IMR-90 (cell line): ENCODE measurements around the gene CRYGS. TPM values are rescaled to one million over a fixed set of nuclear protein-coding genes. Genes with fewer than 3 reads are reported as not detected.

Experiments
- ATAC-seq: fragments of 200-7000 bp; cut with Tn5 transposase; 2 replicates; pipeline ENCODE4 v1.9.1; 2020; ENCODE audit warnings: low read depth, mild to moderate bottlenecking, moderate library complexity
- BruUV-seq: library from RNA; stranded (reverse); fragments of 400-500 nt; replicated peaks from 2 replicates; lab custom pipeline; 2021; lab: Mats Ljungman, UMichigan
- CTCF ChIA-PET: fragments of 300-600 bp; formaldehyde crosslinking; extraction: SDS; loops from one replicate; lab custom pipeline; 2021; ENCODE audit warnings: antibody characterized with exemption; lab: Yijun Ruan, JAX
- POLR2A ChIA-PET: fragments of 300-600 bp; sonication (Branson Sonifier 250); formaldehyde crosslinking; loops from one replicate; lab custom pipeline; 2022; ENCODE audit warnings: antibody characterized with exemption; ENCODE audit not compliant: unreplicated experiment; lab: Charles Lee
- DNase-seq: peaks from one replicate; pipeline ENCODE4 v3.0.0; 2013
- H2AFZ ChIP-seq: replicated peaks from 2 replicates; pipeline ENCODE3; 2013; ENCODE audit warnings: low read length, mild to moderate bottlenecking; ENCODE audit not compliant: poor library complexity
- H2AK5ac ChIP-seq: 2 replicates; pipeline ENCODE4 v1.6.1; 2013; ENCODE audit warnings: low read depth, low read length, inconsistent platforms
- H2AK9ac ChIP-seq: replicated peaks from 2 replicates; pipeline ENCODE3; 2013; ENCODE audit warnings: mild to moderate bottlenecking, low read depth, low read length, moderate library complexity; ENCODE audit not compliant: poor library complexity
- H2BK120ac ChIP-seq: 2 replicates; pipeline ENCODE4 v1.6.1; 2013; ENCODE audit warnings: low read depth, low read length, inconsistent platforms
- H2BK15ac ChIP-seq: 3 replicates; pipeline ENCODE4 v1.6.1; 2013; ENCODE audit warnings: low read depth, low read length, inconsistent platforms
- H2BK20ac ChIP-seq: 2 replicates; pipeline ENCODE4 v1.6.1; 2013; ENCODE audit warnings: low read depth, mild to moderate bottlenecking, inconsistent platforms, low read length, moderate library complexity
- H2BK5ac ChIP-seq: 2 replicates; pipeline ENCODE4 v1.6.1; 2013; ENCODE audit warnings: mild to moderate bottlenecking, low read depth, low read length, inconsistent platforms; ENCODE audit not compliant: poor library complexity, severe bottlenecking
- H3K14ac ChIP-seq: replicated peaks from 2 replicates; pipeline ENCODE4 v1.6.1; 2013; ENCODE audit warnings: low read depth, low read length, inconsistent platforms
- H3K18ac ChIP-seq: 2 replicates; pipeline ENCODE4 v1.6.1; 2013; ENCODE audit warnings: low read depth, low read length, control low read depth
- H3K23ac ChIP-seq: 2 replicates; pipeline ENCODE4 v1.6.1; 2013; ENCODE audit warnings: low read depth, low read length, inconsistent platforms
- H3K27ac ChIP-seq: 2 replicates; pipeline ENCODE4 v1.5.1; 2013; ENCODE audit warnings: mild to moderate bottlenecking, control low read depth, low read length; ENCODE audit not compliant: insufficient read depth
- H3K27me3 ChIP-seq: 2 replicates; pipeline ENCODE4 v1.6.1; 2013; ENCODE audit warnings: low read length; ENCODE audit not compliant: control insufficient read depth, insufficient read depth
- H3K36me3 ChIP-seq: 2 replicates; pipeline ENCODE4 v1.6.1; 2013; ENCODE audit warnings: low read length, mixed read lengths; ENCODE audit not compliant: control insufficient read depth, insufficient read depth
- H3K4ac ChIP-seq: 2 replicates; pipeline ENCODE4 v1.6.1; 2013; ENCODE audit warnings: low read depth, low read length, inconsistent platforms
- H3K4me1 ChIP-seq: 2 replicates; pipeline ENCODE4 v1.6.1; 2013; ENCODE audit warnings: low read length, mixed read lengths; ENCODE audit not compliant: control insufficient read depth, insufficient read depth
- H3K4me2 ChIP-seq: 2 replicates; pipeline ENCODE4 v1.6.1; 2013; ENCODE audit warnings: low read depth, mild to moderate bottlenecking, control low read depth, low read length, moderate library complexity
- H3K4me3 ChIP-seq: 2 replicates; pipeline ENCODE4 v1.5.1; 2013; ENCODE audit warnings: low read depth, mild to moderate bottlenecking, control low read depth, low read length, moderate library complexity; ENCODE audit not compliant: insufficient read depth
- H3K56ac ChIP-seq: 2 replicates; pipeline ENCODE4 v1.6.1; 2013; ENCODE audit warnings: low read length, inconsistent platforms; ENCODE audit not compliant: insufficient read depth; ENCODE audit errors: extremely low read depth
- H3K79me1 ChIP-seq, 2 experiments: 2 replicates each; pipeline ENCODE4 v1.6.1; 2013; ENCODE audit warnings: low read length in 2 of 2, inconsistent platforms in 1 of 2, low read depth in 1 of 2
- H3K9ac ChIP-seq: 2 replicates; pipeline ENCODE4 v1.6.1; 2013; ENCODE audit warnings: low read depth, low read length, control low read depth
- H3K9me1 ChIP-seq: 2 replicates; pipeline ENCODE4 v1.6.1; 2013; ENCODE audit warnings: low read length, inconsistent platforms; ENCODE audit not compliant: insufficient read depth
- H3K9me3 ChIP-seq: 2 replicates; pipeline ENCODE4 v1.6.1; 2013; ENCODE audit warnings: low read length; ENCODE audit not compliant: control insufficient read depth, insufficient read depth
- H4K20me1 ChIP-seq: 2 replicates; pipeline ENCODE4 v1.6.1; 2013; ENCODE audit warnings: low read length, inconsistent platforms; ENCODE audit not compliant: insufficient read depth
- H4K5ac ChIP-seq: 2 replicates; pipeline ENCODE4 v1.6.1; 2013; ENCODE audit warnings: mild to moderate bottlenecking, low read depth, low read length, control low read depth
- H4K8ac ChIP-seq, 2 experiments: 2 replicates each; pipeline ENCODE4 v1.6.1; 2013; ENCODE audit warnings: low read depth in 2 of 2, low read length in 2 of 2, control low read depth in 1 of 2, inconsistent platforms in 1 of 2
- H4K91ac ChIP-seq: 2 replicates; pipeline ENCODE4 v1.6.1; 2013; ENCODE audit warnings: low read depth, low read length, inconsistent platforms; ENCODE audit not compliant: insufficient read depth
- BHLHE40 ChIP-seq: fragments of 150-350 bp; IDR thresholded peaks from 2 replicates; pipeline ENCODE4 v1.6.1; 2016; ENCODE audit warnings: mild to moderate bottlenecking, low read depth, low read length
- CEBPB ChIP-seq: IDR thresholded peaks from 2 replicates; pipeline ENCODE4 v1.6.1; 2012; ENCODE audit warnings: low read depth, low read length, improper control_type of control experiment
- CHD1 ChIP-seq: IDR thresholded peaks from 2 replicates; pipeline ENCODE4 v1.6.1; 2012; ENCODE audit warnings: low read depth, low read length, improper control_type of control experiment
- CTCF ChIP-seq: conservative IDR thresholded peaks from 2 replicates; pipeline ENCODE4 v1.5.1; 2012; ENCODE audit warnings: mild to moderate bottlenecking, low read depth, low read length, improper control_type of control experiment
- ELK1 ChIP-seq: fragments of 150-350 bp; IDR thresholded peaks from 2 replicates; pipeline ENCODE4 v1.6.1; 2016; ENCODE audit warnings: low read depth, mild to moderate bottlenecking, low read length, moderate library complexity, borderline replicate concordance
- FOS ChIP-seq: fragments of 150-350 bp; IDR thresholded peaks from 2 replicates; pipeline ENCODE4 v1.6.1; 2016; ENCODE audit warnings: low read depth, low read length
- MAFK ChIP-seq: IDR thresholded peaks from 2 replicates; pipeline ENCODE4 v1.6.1; 2012; ENCODE audit warnings: low read depth, low read length, improper control_type of control experiment
- MAZ ChIP-seq: IDR thresholded peaks from 2 replicates; pipeline ENCODE4 v1.6.1; 2012; ENCODE audit warnings: low read depth, mild to moderate bottlenecking, low read length, improper control_type of control experiment, moderate library complexity, borderline replicate concordance
- MXI1 ChIP-seq: IDR thresholded peaks from 2 replicates; pipeline ENCODE4 v1.6.1; 2012; ENCODE audit warnings: low read depth, mild to moderate bottlenecking, low read length, moderate library complexity, borderline replicate concordance
- NFE2L2 ChIP-seq: fragments of 150-350 bp; IDR thresholded peaks from 2 replicates; pipeline ENCODE4 v1.6.1; 2016; ENCODE audit warnings: low read depth, mild to moderate bottlenecking, low read length
- POLR2A ChIP-seq: IDR thresholded peaks from 2 replicates; pipeline ENCODE4 v1.6.1; 2012; ENCODE audit warnings: mild to moderate bottlenecking, low read depth, low read length
- RAD21 ChIP-seq: IDR thresholded peaks from 2 replicates; pipeline ENCODE4 v1.6.1; 2012; ENCODE audit warnings: low read length, improper control_type of control experiment
- RCOR1 ChIP-seq: IDR thresholded peaks from 2 replicates; pipeline ENCODE4 v1.6.1; 2012; ENCODE audit warnings: mild to moderate bottlenecking, low read length, improper control_type of control experiment; ENCODE audit not compliant: insufficient replicate concordance
- RFX5 ChIP-seq: IDR thresholded peaks from 2 replicates; pipeline ENCODE4 v1.8.0; 2012; ENCODE audit warnings: low read depth, mild to moderate bottlenecking, low read length, moderate library complexity
- SMC3 ChIP-seq: fragments of 150-350 bp; IDR thresholded peaks from 2 replicates; pipeline ENCODE4 v1.6.1; 2016; ENCODE audit warnings: low read depth, mild to moderate bottlenecking, antibody characterized with exemption, low read length, moderate library complexity
- USF2 ChIP-seq: fragments of 150-350 bp; IDR thresholded peaks from 2 replicates; pipeline ENCODE4 v1.6.1; 2017; ENCODE audit warnings: mild to moderate bottlenecking, antibody characterized with exemption, low read length, low read depth
- WGBS, 2 experiments: methylation state at CpG; one replicate each; pipeline versions ENCODE4 v1.1.5 to v1.1.7; 2013; ENCODE audit warnings: missing lambda C conversion rate in 2 of 2; ENCODE audit not compliant: insufficient read length in 1 of 2; ENCODE audit errors: extremely low coverage in 2 of 2; 5-methylcytosine and 5-hydroxymethylcytosine counted together
- dilution Hi-C: fragments of 300-500 bp; cut with HindIII; formaldehyde crosslinking; loops from one replicate; pipeline ENCODE4 v1.14.3; 2018; ENCODE audit warnings: low sequenced_read_pairs; ENCODE audit not compliant: unreplicated experiment
- in situ Hi-C: fragments of 300-500 bp; cut with MboI; formaldehyde crosslinking; loops from 3 replicates; pipeline ENCODE4 v1.14.3; 2019; ENCODE audit warnings: low sequenced_read_pairs, inconsistent platforms, mixed read lengths
- intact Hi-C: fragments of 100-400 bp; cut with micrococcal nuclease; formaldehyde crosslinking; loops from 2 replicates; pipeline ENCODE4 v1.10.0; 2022
- polyA plus RNA-seq, 3 experiments: library from polyadenylated mRNA; depleted of rRNA; stranded (reverse); fragments of >200 nt; gene quantifications; 2 replicates each; pipeline ENCODE4 v1.2.3, GENCODE V29; 2012; ENCODE audit warnings: low replicate concordance in 1 of 3
- total RNA-seq: library from RNA; depleted of rRNA; stranded (reverse); fragments of >200 nt; gene quantifications from 2 replicates; pipeline ENCODE4 v1.2.3, GENCODE V29; 2012

The CRYGS gene
- total and polyA plus RNA-seq, 2 of the 4 experiments (the other 2 are of a cell fraction), result 0.36 to 2.1 TPM

GRCh38 chr3:186577521-186577920 is 33.3 kb upstream of the CRYGS start:
- H3K9me3 ChIP-seq, result no peaks in the 10 kb centered on the region
- in situ Hi-C loops, result no loop called here

More at GRCh38 chr3:186577521-186577920, 33.3 kb upstream of the CRYGS start:
- Histone ChIP-seq H2BK20ac (no peak overlapping the region), H3K79me1 (peaks cover 3 to 5% of the 10 kb centered on the region in 2 experiments; a peak in 3 of 4 replicates), H3K9ac (no peak overlapping the region), H3K4me2 (no peak overlapping the region), H3K4me1 (no peaks in the 10 kb centered on the region), H3K23ac (no peak overlapping the region), H3K27ac (no peak overlapping the region), H2AFZ (no peak overlapping the region), H3K36me3 (peaks cover 18% of the 10 kb centered on the region), H4K91ac (no peak overlapping the region), H3K14ac (no peak overlapping the region), H4K20me1 (no peaks in the 10 kb centered on the region), H3K9me1 (no peaks in the 10 kb centered on the region), H4K8ac (no peak overlapping the region), H2BK15ac (no peak overlapping the region), H3K27me3 (no peaks in the 10 kb centered on the region), H3K56ac (no peak overlapping the region), H3K4me3 (no peak overlapping the region), H2BK5ac (no peak overlapping the region), H2AK5ac (no peak overlapping the region), H3K18ac (no peak overlapping the region), H2AK9ac (no peak overlapping the region), H3K4ac (no peak overlapping the region), H4K5ac (no peak overlapping the region), H2BK120ac (no peak overlapping the region)
- intact Hi-C loops, result loop anchor here (10.0 kb wide), 1 partner anchor 207 kb away; the partner anchor contains the start of gene EIF4A2
- no TSS peak for BruUV-seq
- no peak for DNase-seq
- dilution Hi-C loops, result no loop called here
- CTCF ChIA-PET, result interaction anchor here (0.6 to 1.3 kb wide), 3 partner anchors 9 to 634 kb away, joined by 3 to 4 read pairs (median 3); no protein-coding TSS in a partner anchor
- ATAC-seq, result no peak
- no CpG with 5 or more reads among the region's 2 CpGs for WGBS, 2 experiments
- TF ChIP-seq RFX5 (no peak), RCOR1 (no peak), USF2 (no peak), MXI1 (no peak), CHD1 (no peak), CEBPB (no peak), FOS (no peak), RAD21 (no peak), MAFK (no peak), ELK1 (no peak), SMC3 (no peak), CTCF (no peak), POLR2A (no peak), BHLHE40 (no peak), MAZ (no peak), NFE2L2 (no peak)
- POLR2A ChIA-PET, result no interaction called here
